Uterus (tissue), 4 donors: ENCODE data around the gene CHID1. TPM values are rescaled to one million over a fixed set of nuclear protein-coding genes. Genes with fewer than 3 reads are reported as not detected.

ENCODE experiments used
- DNase-seq, 2 donors: peaks; one replicate each; pipeline ENCODE4 v3.0.0-alpha.2; 2019 to 2020
- H3K27ac ChIP-seq, 2 donors: fragments of 200-600 bp; sonication (generic); 1 replicate in 1 of 2; 2 replicates in 1 of 2; pipeline ENCODE4 v1.5.1; 2016 to 2018
- H3K27me3 ChIP-seq, 2 donors: fragments of 200-600 bp; sonication (generic); one replicate each; pipeline ENCODE4 v1.5.1; 2018 to 2019; ENCODE audit warnings: control low read depth in 1 of 2
- H3K36me3 ChIP-seq, 2 donors: fragments of 200-600 bp; sonication (generic); one replicate each; pipeline ENCODE4 v1.5.1; 2019; ENCODE audit warnings: control low read depth in 1 of 2
- H3K4me1 ChIP-seq, 2 donors: fragments of 200-600 bp; sonication (generic); one replicate each; pipeline ENCODE4 v1.5.1; 2018 to 2019; ENCODE audit warnings: control low read depth in 1 of 2
- H3K4me3 ChIP-seq, 2 donors: fragments of 200-600 bp; sonication (generic); 1 replicate in 1 of 2; 2 replicates in 1 of 2; pipeline ENCODE4 v1.5.1; 2018 to 2019; ENCODE audit warnings: mild to moderate bottlenecking in 1 of 2
- H3K9me3 ChIP-seq, 2 donors: fragments of 200-600 bp; sonication (generic); one replicate each; pipeline ENCODE4 v1.5.1; 2019; ENCODE audit warnings: control low read depth in 1 of 2
- CTCF ChIP-seq, 4 experiments: fragments of 200-600 bp in 2 of 4; fragments of 450-650 bp in 2 of 4; sonication (generic) in 2 of 4; IDR thresholded peaks; one replicate each; pipeline ENCODE4 v1.5.1; 2016 to 2019; ENCODE audit warnings: antibody characterized with exemption in 4 of 4, mild to moderate bottlenecking in 2 of 4, moderate library complexity in 1 of 4
- POLR2A ChIP-seq, 2 donors: fragments of 450-650 bp; IDR thresholded peaks; one replicate each; pipeline ENCODE4 v1.6.1; 2016; ENCODE audit warnings: antibody characterized with exemption in 2 of 2, mild to moderate bottlenecking in 1 of 2, moderate library complexity in 1 of 2
- intact Hi-C: fragments of 100-400 bp; cut with DNase I; formaldehyde crosslinking; loops from one replicate; pipeline ENCODE4 v1.15.1; 2023; ENCODE audit warnings: low total_unique reads
- total RNA-seq, 4 donors: library from RNA; depleted of rRNA in 3 of 4; stranded (reverse); fragments of >200 nt in 3 of 4; gene quantifications; one replicate each; pipeline versions ENCODE4 v1.1.0 to v1.2.4, GENCODE V29; 2014 to 2023
- donor health status: DM: yes; HTN: yes; CAD: no.

Gene CHID1
- total RNA-seq, 4 donors from 2014 or later, result 20.3 to 57.9 (median 48.4) TPM

- Histone ChIP-seq H3K4me1 (peaks cover 7 to 35% of the 10 kb centered on the region in 2 donors), H3K4me3 (no peak overlapping the region), H3K9me3 (no peaks in the 10 kb centered on the region), H3K27ac (no peak overlapping the region), H3K36me3 (no peaks in the 10 kb centered on the region), H3K27me3 (no peaks in the 10 kb centered on the region)
- no peak for TF ChIP-seq CTCF (IDR thresholded peaks at IDR 0.05)
- TF ChIP-seq POLR2A (IDR thresholded peaks at IDR 0.05), result no peak
- intact Hi-C loops, result no loop called here
- DNase-seq, result no peak
These were observed 73.2 kb downstream of the CHID1 start for GRCh38 chr11:837189-837989.

- Histone ChIP-seq H3K27me3 (no peaks in the 10 kb centered on the region), H3K9me3 (no peaks in the 10 kb centered on the region), H3K27ac (no peak overlapping the region), H3K4me3 (no peak overlapping the region), H3K4me1 (peaks cover 7 to 42% of the 10 kb centered on the region in 2 donors), H3K36me3 (no peaks in the 10 kb centered on the region)
- intact Hi-C loops, result no loop called here
- TF ChIP-seq POLR2A (IDR thresholded peaks at IDR 0.05) (no peak), CTCF (IDR thresholded peaks at IDR 0.05) (no peak)
- DNase-seq, result no peak
These were observed 73.9 kb downstream of the CHID1 start for GRCh38 chr11:836700-837099.

GRCh38 chr11:836274-836673, 74.3 kb downstream of the CHID1 start:
- intact Hi-C loops, result no loop called here
- no peaks in the 10 kb centered on the region for H3K9me3 ChIP-seq
- no peaks in the 10 kb centered on the region for H3K27me3 ChIP-seq
- no peak overlapping the region for H3K4me3 ChIP-seq
- no peak for DNase-seq
- no peak overlapping the region for H3K27ac ChIP-seq
- no peaks in the 10 kb centered on the region for H3K36me3 ChIP-seq
- TF ChIP-seq POLR2A (IDR thresholded peaks at IDR 0.05) (no peak), CTCF (IDR thresholded peaks at IDR 0.05) (no peak)
- peaks cover 4 to 40% of the 10 kb centered on the region in 2 donors for H3K4me1 ChIP-seq

GRCh38 chr11:834371-835316, 76.0 kb downstream of the CHID1 start:
- intact Hi-C loops, result no loop called here
- Histone ChIP-seq H3K4me1 (peaks cover 0 to 47% of the 10 kb centered on the region in 2 donors), H3K4me3 (peak overlapping the region; percentile 61 to 64), H3K27me3 (peaks cover 0 to 10% of the 10 kb centered on the region in 2 donors), H3K36me3 (no peaks in the 10 kb centered on the region), H3K9me3 (no peaks in the 10 kb centered on the region), H3K27ac (peak overlapping the region; percentile 81 to 82)
- peak; percentile 76 to 78 for DNase-seq
- TF ChIP-seq POLR2A (IDR thresholded peaks at IDR 0.05) (peak in 1 of 2 donors; percentile 61), CTCF (IDR thresholded peaks at IDR 0.05) (peak in 2 of 4 experiments; percentile 1 to 10)
